Mesenchymal stem cell (in vitro differentiated cells and primary cell): ENCODE measurements around the gene NSL1.

Experiments used
- DNase-seq: peaks from one replicate; pipeline ENCODE4 v3.0.0-alpha.2; 2013
- H2AFZ ChIP-seq: one replicate; pipeline ENCODE4 v1.6.1; 2013; ENCODE audit warnings: low read depth, mild to moderate bottlenecking, control low read depth, inconsistent platforms, low read length, moderate library complexity
- H2AK5ac ChIP-seq: 2 replicates; pipeline ENCODE4 v1.6.1; 2013; ENCODE audit warnings: low read length, moderate library complexity, mild to moderate bottlenecking, inconsistent platforms; ENCODE audit not compliant: severe bottlenecking
- H2BK120ac ChIP-seq: one replicate; pipeline ENCODE4 v1.6.1; 2013; ENCODE audit warnings: low read depth, mild to moderate bottlenecking, inconsistent platforms, low read length, moderate library complexity
- H2BK12ac ChIP-seq, 2 experiments: one replicate each; pipeline ENCODE4 v1.6.1; 2013; ENCODE audit warnings: inconsistent platforms in 2 of 2, low read length in 2 of 2, mild to moderate bottlenecking in 2 of 2, moderate library complexity in 2 of 2, control low read depth in 1 of 2
- H2BK15ac ChIP-seq: one replicate; pipeline ENCODE4 v1.6.1; 2013; ENCODE audit warnings: mild to moderate bottlenecking, low read depth, inconsistent platforms; ENCODE audit not compliant: poor library complexity, severe bottlenecking
- H2BK5ac ChIP-seq: 2 replicates; pipeline ENCODE4 v1.6.1; 2013; ENCODE audit warnings: low read depth, mild to moderate bottlenecking, low read length, control low read depth, inconsistent platforms; ENCODE audit not compliant: poor library complexity, severe bottlenecking
- H3K14ac ChIP-seq, 2 experiments: one replicate each; pipeline ENCODE4 v1.6.1; 2013; ENCODE audit warnings: inconsistent platforms in 2 of 2, low read length in 2 of 2, control low read depth in 1 of 2, mild to moderate bottlenecking in 1 of 2, moderate library complexity in 1 of 2
- H3K18ac ChIP-seq, 2 experiments: one replicate each; pipeline ENCODE4 v1.6.1; 2013; ENCODE audit warnings: inconsistent platforms in 2 of 2, low read length in 2 of 2, control low read depth in 1 of 2, low read depth in 1 of 2, mild to moderate bottlenecking in 1 of 2
- H3K23ac ChIP-seq, 2 experiments: one replicate each; pipeline ENCODE4 v1.6.1; 2013; ENCODE audit warnings: inconsistent platforms in 2 of 2, low read length in 2 of 2, mild to moderate bottlenecking in 2 of 2, moderate library complexity in 2 of 2, control low read depth in 1 of 2
- H3K27ac ChIP-seq: 2 replicates; pipeline ENCODE4 v1.5.1; 2013; ENCODE audit warnings: mild to moderate bottlenecking, moderate library complexity, low read length, control low read depth, inconsistent platforms; ENCODE audit not compliant: poor library complexity, severe bottlenecking
- H3K27me3 ChIP-seq, 2 experiments: 2 replicates each; pipeline versions ENCODE4 v1.6.1 to v1.7.0; 2013; ENCODE audit warnings: low read length in 2 of 2, mild to moderate bottlenecking in 2 of 2, moderate library complexity in 2 of 2, control low read depth in 1 of 2, inconsistent platforms in 1 of 2; ENCODE audit not compliant: control insufficient read depth in 1 of 2, insufficient read depth in 1 of 2
- H3K36me3 ChIP-seq, 2 experiments: 2 replicates each; pipeline versions ENCODE4 v1.6.1 to v1.7.0; 2013; ENCODE audit warnings: low read length in 2 of 2, control low read depth in 1 of 2, inconsistent platforms in 1 of 2, low read depth in 1 of 2, mild to moderate bottlenecking in 1 of 2; ENCODE audit not compliant: insufficient read depth in 2 of 2, control insufficient read depth in 1 of 2
- H3K4ac ChIP-seq, 2 experiments: one replicate each; pipeline ENCODE4 v1.6.1; 2013; ENCODE audit warnings: inconsistent platforms in 2 of 2, low read length in 2 of 2, mild to moderate bottlenecking in 2 of 2, moderate library complexity in 2 of 2, control low read depth in 1 of 2, low read depth in 1 of 2
- H3K4me1 ChIP-seq: 2 replicates; pipeline ENCODE4 v1.6.1; 2013; ENCODE audit warnings: low read depth, low read length, control low read depth; ENCODE audit not compliant: control insufficient read depth, insufficient read depth
- H3K4me2 ChIP-seq: 2 replicates; pipeline ENCODE4 v1.6.1; 2013; ENCODE audit warnings: low read length, mild to moderate bottlenecking, inconsistent platforms; ENCODE audit not compliant: poor library complexity, severe bottlenecking
- H3K4me3 ChIP-seq, 2 experiments: 2 replicates each; pipeline versions ENCODE4 v1.5.1 to v1.7.0; 2013; ENCODE audit warnings: low read length in 2 of 2, mild to moderate bottlenecking in 2 of 2, control low read depth in 1 of 2, low read depth in 1 of 2; ENCODE audit not compliant: insufficient read depth in 1 of 2
- H3K79me1 ChIP-seq: replicated peaks from 2 replicates; pipeline ENCODE4 v1.6.1; 2013; ENCODE audit warnings: mild to moderate bottlenecking, control low read depth, low read length, inconsistent platforms; ENCODE audit not compliant: poor library complexity, severe bottlenecking
- H3K9ac ChIP-seq: 2 replicates; pipeline ENCODE4 v1.7.0; 2013; ENCODE audit warnings: mild to moderate bottlenecking, low read length, moderate library complexity
- H3K9me3 ChIP-seq: 2 replicates; pipeline ENCODE4 v1.7.0; 2013; ENCODE audit warnings: mild to moderate bottlenecking, low read length; ENCODE audit not compliant: control insufficient read depth
- H4K8ac ChIP-seq: one replicate; pipeline ENCODE4 v1.6.1; 2013; ENCODE audit warnings: inconsistent platforms, mild to moderate bottlenecking, low read length, moderate library complexity
- H4K91ac ChIP-seq: one replicate; pipeline ENCODE4 v1.6.1; 2013; ENCODE audit warnings: mild to moderate bottlenecking, low read length, inconsistent platforms
- WGBS: methylation state at CpG from one replicate; pipeline ENCODE4 v1.1.7; 2013; ENCODE audit warnings: mixed read lengths; 5-methylcytosine and 5-hydroxymethylcytosine counted together

NSL1 gene

GRCh38 chr1:212822956-212823355, 31.4 kb upstream of the NSL1 start:
- Histone ChIP-seq H4K8ac (no peak overlapping the region), H2BK15ac (no peak overlapping the region), H2AFZ (no peak overlapping the region), H2BK12ac (no peak overlapping the region), H3K23ac (no peak overlapping the region), H3K9ac (no peak overlapping the region), H3K4ac (no peak overlapping the region), H3K18ac (no peak overlapping the region), H3K4me1 (no peaks in the 10 kb centered on the region), H3K4me3 (no peak overlapping the region), H3K9me3 (peaks cover 16% of the 10 kb centered on the region), H3K36me3 (no peaks in the 10 kb centered on the region), H2BK120ac (no peak overlapping the region), H4K91ac (no peak overlapping the region), H3K27ac (no peak overlapping the region), H3K4me2 (no peak overlapping the region), H3K79me1 (no peaks in the 10 kb centered on the region), H2BK5ac (no peak overlapping the region), H2AK5ac (no peak overlapping the region), H3K14ac (no peak overlapping the region), H3K27me3 (no peaks in the 10 kb centered on the region)
- DNase-seq: no peak
- 90% methylated on average over 3 of the region's 3 CpGs for WGBS

GRCh38 chr1:212820969-212821368, 29.4 kb upstream of the NSL1 start:
- H3K4me2 ChIP-seq: no peak overlapping the region
- no peak overlapping the region for H2BK12ac ChIP-seq
- H3K18ac ChIP-seq: no peak overlapping the region
- no peak overlapping the region for H3K23ac ChIP-seq
- H3K27ac ChIP-seq: no peak overlapping the region
- no peak overlapping the region for H2BK15ac ChIP-seq
- WGBS: 100% methylated on average over 1 of the region's 2 CpGs
- H3K14ac ChIP-seq: no peak overlapping the region
- H4K8ac ChIP-seq: no peak overlapping the region
- no peak for DNase-seq
- H2BK5ac ChIP-seq: no peak overlapping the region
- H2AFZ ChIP-seq: no peak overlapping the region
- no peak overlapping the region for H3K4me3 ChIP-seq
- H2AK5ac ChIP-seq: no peak overlapping the region
- H3K9me3 ChIP-seq: peaks cover 11% of the 10 kb centered on the region
- H3K27me3 ChIP-seq: no peaks in the 10 kb centered on the region
- no peak overlapping the region for H3K4ac ChIP-seq
- H3K36me3 ChIP-seq: no peaks in the 10 kb centered on the region
- H4K91ac ChIP-seq: no peak overlapping the region
- H3K79me1 ChIP-seq: no peaks in the 10 kb centered on the region
- H2BK120ac ChIP-seq: no peak overlapping the region
- H3K9ac ChIP-seq: no peak overlapping the region
- no peaks in the 10 kb centered on the region for H3K4me1 ChIP-seq

- H2AK5ac ChIP-seq: no peak overlapping the region
- no peaks in the 10 kb centered on the region for H3K27me3 ChIP-seq
- H3K18ac ChIP-seq: no peak overlapping the region
- H3K79me1 ChIP-seq: no peaks in the 10 kb centered on the region
- no peak overlapping the region for H4K91ac ChIP-seq
- no peaks in the 10 kb centered on the region for H3K36me3 ChIP-seq
- 42% methylated on average over 4 of the region's 5 CpGs for WGBS
- H3K9ac ChIP-seq: no peak overlapping the region
- H2BK5ac ChIP-seq: no peak overlapping the region
- H2BK15ac ChIP-seq: no peak overlapping the region
- H4K8ac ChIP-seq: no peak overlapping the region
- DNase-seq: peak; percentile 43
- H2BK120ac ChIP-seq: no peak overlapping the region
- H3K4me3 ChIP-seq: no peak overlapping the region
- H3K9me3 ChIP-seq: no peaks in the 10 kb centered on the region
- no peak overlapping the region for H3K23ac ChIP-seq
- no peak overlapping the region for H3K4me2 ChIP-seq
- H3K14ac ChIP-seq: no peak overlapping the region
- H2BK12ac ChIP-seq: no peak overlapping the region
- no peak overlapping the region for H3K27ac ChIP-seq
- no peaks in the 10 kb centered on the region for H3K4me1 ChIP-seq
- no peak overlapping the region for H3K4ac ChIP-seq
- H2AFZ ChIP-seq: no peak overlapping the region
Measured at GRCh38 chr1:212819726-212820125, 28.1 kb upstream of the NSL1 start.

GRCh38 chr1:212816567-212817278, 25.1 kb upstream of the NSL1 start:
- no peak overlapping the region for H2BK120ac ChIP-seq
- no peak overlapping the region for H4K91ac ChIP-seq
- peaks cover 0 to 17% of the 10 kb centered on the region in 2 experiments for H3K36me3 ChIP-seq
- H3K79me1 ChIP-seq: no peaks in the 10 kb centered on the region
- H3K4me3 ChIP-seq: no peak overlapping the region
- no peaks in the 10 kb centered on the region for H3K27me3 ChIP-seq
- H2BK12ac ChIP-seq: no peak overlapping the region
- H3K14ac ChIP-seq: no peak overlapping the region
- H3K9me3 ChIP-seq: no peaks in the 10 kb centered on the region
- H3K27ac ChIP-seq: no peak overlapping the region
- no peaks in the 10 kb centered on the region for H3K4me1 ChIP-seq
- no peak overlapping the region for H2AFZ ChIP-seq
- no peak overlapping the region for H4K8ac ChIP-seq
- no peak overlapping the region for H3K9ac ChIP-seq
- no peak overlapping the region for H3K23ac ChIP-seq
- H3K18ac ChIP-seq: no peak overlapping the region
- WGBS: 84% methylated on average over 3 of the region's 3 CpGs
- H3K4ac ChIP-seq: no peak overlapping the region
- no peak for DNase-seq
- no peak overlapping the region for H2BK15ac ChIP-seq
- H2BK5ac ChIP-seq: no peak overlapping the region
- no peak overlapping the region for H2AK5ac ChIP-seq
- no peak overlapping the region for H3K4me2 ChIP-seq
